HG03469 (cell line): ENCODE data around the gene NOD2.

Experiments used
- ATAC-seq: cut with Tn5 transposase; IDR thresholded peaks from one replicate; pipeline ENCODE4 v1.9.1; 2021; ENCODE audit warnings: mild to moderate bottlenecking, moderate library complexity, moderate number of reproducible peaks; ENCODE audit not compliant: unreplicated experiment

The NOD2 gene

DNA sequence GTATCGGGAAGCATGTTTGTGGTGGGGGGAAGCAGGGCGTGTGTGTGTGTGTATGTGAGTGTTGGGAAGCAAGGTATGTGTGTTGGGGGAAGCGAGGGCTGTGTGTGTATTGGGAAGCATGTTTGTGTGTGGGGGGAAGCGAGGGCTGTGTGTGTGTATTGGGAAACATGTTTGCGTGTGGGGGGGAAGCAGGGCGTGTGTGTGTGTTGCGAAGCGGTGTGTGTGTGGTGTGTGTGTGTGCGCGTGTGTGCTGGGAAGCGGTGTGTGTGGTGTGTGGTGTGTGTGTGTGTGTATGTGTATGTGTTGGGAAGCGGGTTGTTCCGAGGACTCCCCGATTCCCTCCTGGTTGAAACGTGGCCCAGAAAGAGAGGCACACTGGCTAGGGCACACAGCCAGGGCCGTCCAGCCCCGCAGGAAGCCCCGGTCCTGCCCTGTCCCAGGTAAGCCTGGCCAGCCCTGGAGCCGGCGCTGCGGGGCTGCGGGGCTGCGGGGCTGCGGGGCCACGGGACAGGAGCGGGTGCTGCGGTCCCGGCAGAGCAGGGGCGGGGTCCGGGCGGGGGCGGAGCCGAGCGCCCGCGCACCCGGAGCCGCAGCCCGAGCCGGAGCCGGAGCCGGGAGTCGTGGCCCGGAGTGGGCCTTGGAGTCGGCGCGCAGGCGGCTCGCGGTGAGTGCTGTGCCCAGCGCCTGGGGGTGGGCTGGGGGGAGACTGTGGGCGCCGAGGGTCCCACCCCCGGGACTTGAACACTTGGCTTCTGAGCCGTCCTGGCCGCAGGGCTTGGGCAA, at the start of gene NOD2:
TSS of gene NOD2 (plus strand) at position 608 of the 783 bp plus-strand sequence. CDS start 5,890 bp downstream, outside the sequence.
- no peak for ATAC-seq

DNA sequence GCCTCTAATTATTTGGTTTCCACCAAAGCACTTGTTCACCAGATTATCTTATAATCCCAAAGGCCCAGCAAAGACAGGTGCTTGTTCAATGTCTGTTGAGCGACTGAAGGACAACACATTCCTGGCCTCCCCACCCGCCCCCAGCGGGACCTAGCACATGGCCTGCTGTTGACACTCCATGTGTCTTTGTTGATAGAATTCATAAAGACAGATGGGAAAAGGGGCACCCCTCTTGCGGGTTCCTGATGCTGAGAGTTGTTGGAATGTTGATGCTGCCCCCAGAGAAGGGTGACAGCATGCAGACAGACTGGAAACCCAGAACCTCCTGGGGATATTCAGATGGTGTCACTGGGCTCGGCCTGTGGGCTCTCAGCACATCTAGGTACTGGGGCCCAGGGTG, 49.2 kb upstream of the NOD2 start:
- no peak for ATAC-seq

- no peak for ATAC-seq
These were observed 48.7 kb upstream of the NOD2 start for GRCh38 chr16:50644729-50645128.

- no peak for ATAC-seq
These were observed 47.7 kb upstream of the NOD2 start for GRCh38 chr16:50645563-50646220.

DNA sequence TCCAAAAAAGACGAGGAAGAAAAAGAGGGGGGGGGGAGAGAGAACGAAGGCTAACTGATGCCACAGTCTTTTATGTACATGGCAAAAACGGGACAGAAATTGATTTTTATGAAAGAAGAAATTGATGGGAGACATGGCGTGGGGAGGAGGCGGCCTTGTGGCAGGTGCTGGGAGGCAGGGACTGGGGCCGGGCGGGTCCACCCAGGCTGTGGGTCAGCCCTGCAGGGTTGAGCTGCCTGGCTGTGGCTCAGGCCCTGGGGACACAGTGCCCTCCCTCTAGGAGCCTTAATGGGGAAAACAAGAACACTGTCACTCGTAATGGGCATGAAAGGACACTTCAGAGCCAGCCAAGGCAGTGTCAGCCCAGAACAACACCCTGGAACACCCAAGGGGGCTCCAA, 47.1 kb upstream of the NOD2 start:
- no peak for ATAC-seq

DNA sequence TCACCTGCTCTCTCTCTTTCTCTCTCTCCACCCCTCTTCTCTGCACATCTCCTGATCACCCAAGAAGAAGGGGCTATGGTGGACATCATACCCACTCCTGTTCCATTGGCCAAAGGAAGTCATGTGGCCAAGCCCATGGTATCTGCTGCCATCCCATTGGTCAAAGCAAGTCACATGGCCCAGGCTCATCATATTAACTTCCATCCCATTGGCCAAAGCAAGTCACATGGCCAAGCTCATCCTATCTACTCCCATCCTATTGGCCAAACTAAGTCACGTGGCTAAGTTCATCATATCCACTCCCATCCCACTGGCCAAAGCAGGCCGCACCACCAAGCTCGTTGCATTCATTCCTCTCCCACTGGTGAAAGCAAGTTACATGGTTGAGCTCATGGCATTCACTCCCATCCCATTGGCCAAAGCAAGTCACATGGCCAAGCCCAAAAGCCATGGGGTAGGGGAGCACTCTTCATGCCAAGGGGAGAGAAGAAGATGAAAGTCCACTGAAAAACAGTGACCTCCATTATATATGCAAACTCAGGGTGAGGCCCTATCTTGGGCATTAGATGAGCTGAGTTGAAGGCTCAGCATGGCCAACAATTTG, 41.5 kb upstream of the NOD2 start:
- ATAC-seq: no peak

DNA sequence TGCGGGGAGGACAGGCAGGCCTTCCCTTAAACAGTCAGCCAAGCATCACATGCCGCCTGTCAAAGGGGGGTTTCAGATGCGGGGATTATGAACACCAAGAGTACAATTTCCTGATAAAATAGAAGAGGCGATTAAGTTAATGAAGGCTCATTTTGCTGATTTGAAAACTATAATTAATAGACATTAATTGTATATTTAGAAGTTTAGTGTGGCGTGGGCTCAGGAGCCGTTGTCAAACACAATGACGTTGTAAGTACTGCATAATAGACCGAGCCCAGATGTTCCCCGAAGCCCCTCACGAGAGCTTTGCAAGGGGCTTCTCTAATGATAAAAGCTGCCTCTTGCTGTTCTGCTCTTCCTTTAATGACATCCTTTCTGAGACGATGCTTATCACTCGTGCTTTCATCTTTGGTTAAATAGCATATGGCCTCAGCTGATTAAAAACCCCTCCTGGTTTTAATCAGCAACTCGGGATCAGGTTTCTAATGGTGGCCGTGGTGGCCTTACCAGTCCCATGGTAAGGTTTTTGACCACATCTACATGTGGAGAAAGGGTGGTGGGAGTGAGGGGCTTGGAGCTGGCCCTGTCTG, 40.5 kb upstream of the NOD2 start:
- ATAC-seq: no peak

- ATAC-seq: no peak
These were observed 39.5 kb upstream of the NOD2 start for GRCh38 chr16:50653633-50654519.

GRCh38 chr16:50655558-50656055, 37.8 kb upstream of the NOD2 start:
- ATAC-seq: no peak

DNA sequence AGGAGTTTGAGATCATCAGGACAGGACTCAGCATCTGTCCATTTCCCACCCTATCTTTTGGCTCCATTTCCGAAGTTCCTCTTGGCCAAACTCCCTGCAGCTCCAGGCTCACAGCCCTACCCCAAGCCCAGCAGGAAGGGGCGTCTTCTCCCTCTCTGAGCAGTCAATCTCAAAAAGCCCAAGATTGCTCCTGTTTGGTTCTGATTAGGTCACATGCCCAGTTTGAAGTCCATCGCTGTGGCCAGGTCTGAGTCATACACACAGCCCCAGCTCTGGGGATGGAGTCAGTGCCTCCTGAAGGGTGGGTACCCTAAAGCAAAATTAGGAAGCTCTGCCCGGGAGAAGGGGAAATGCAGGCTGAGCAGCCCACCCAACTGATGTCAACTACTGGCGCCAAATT, 36.2 kb upstream of the NOD2 start:
- no peak for ATAC-seq

GRCh38 chr16:50659806-50660205, 33.6 kb upstream of the NOD2 start:
- ATAC-seq: no peak

GRCh38 chr16:50662306-50662940, 31.0 kb upstream of the NOD2 start:
- no peak for ATAC-seq

DNA sequence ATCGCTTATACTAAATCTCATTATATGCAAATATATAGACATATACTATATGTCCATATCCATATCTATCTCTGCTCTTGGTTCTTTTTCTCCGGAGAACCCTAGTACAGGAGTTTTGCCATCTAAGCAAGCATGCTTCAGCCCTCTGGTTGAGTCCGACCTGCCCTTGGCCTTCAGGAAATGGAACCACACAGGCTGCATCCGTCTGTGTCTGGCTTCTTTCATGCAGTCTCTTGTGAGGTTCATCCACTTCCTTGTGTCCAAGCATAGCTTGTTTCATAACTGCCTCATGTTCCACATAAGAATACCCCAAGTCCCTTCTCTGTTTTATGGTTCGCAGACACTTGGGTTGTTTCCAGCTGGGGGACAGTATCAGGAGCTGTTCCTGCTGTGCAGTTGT, 29.1 kb upstream of the NOD2 start:
- no peak for ATAC-seq

DNA sequence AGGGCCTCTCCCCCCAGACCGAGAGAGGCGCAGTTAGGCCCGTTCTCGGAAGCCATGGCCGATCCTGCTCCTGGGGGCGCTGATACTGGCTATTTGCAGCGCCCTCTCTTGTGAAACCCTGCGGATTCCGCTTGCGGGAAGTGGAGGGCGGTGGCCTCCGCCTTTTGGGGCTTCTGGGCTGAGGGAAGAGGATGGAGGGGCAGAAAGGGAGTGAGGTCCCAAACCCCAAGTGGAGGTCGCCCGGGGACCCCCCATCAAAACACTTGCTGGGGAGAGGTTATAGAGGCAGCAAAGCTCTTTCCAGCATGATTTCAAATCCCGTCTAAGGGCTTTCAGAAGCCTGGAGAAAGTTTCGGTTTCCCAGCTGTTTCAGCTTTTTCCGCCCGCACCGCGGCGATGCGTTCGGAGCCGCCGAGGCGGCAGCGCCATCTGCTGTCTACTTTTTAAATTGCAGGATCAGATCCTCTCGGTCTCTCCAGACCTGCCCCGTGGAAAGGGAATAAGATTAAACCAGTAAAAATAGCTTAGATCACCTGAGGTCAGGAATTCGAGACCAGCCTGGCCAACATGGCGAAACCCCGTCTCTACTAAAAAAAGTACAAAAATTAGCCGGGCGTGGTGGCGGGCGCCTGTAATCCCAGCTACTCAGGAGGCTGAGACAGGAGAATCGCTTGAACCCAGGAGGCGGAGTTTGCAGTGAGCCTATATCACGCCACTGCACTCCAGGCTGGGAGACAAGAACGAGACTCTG, 28.1 kb upstream of the NOD2 start:
- ATAC-seq: no peak

GRCh38 chr16:50666658-50667496, 26.5 kb upstream of the NOD2 start:
- ATAC-seq: peak; percentile 71

GRCh38 chr16:50667497-50668367, 25.7 kb upstream of the NOD2 start:
- ATAC-seq: no peak

GRCh38 chr16:50668368-50669008, 24.9 kb upstream of the NOD2 start:
- no peak for ATAC-seq
